ENCODE measurements around the gene ASCC3. TPM values are rescaled to one million over a fixed set of nuclear protein-coding genes. Genes with fewer than 3 reads are reported as not detected.

The ASCC3 gene
- total and polyA plus RNA-seq, 2 donors (not counting 3 experiments of a cell fraction or from before 2014, with no cell fraction given): 15.7 to 57.2 TPM

DNA sequence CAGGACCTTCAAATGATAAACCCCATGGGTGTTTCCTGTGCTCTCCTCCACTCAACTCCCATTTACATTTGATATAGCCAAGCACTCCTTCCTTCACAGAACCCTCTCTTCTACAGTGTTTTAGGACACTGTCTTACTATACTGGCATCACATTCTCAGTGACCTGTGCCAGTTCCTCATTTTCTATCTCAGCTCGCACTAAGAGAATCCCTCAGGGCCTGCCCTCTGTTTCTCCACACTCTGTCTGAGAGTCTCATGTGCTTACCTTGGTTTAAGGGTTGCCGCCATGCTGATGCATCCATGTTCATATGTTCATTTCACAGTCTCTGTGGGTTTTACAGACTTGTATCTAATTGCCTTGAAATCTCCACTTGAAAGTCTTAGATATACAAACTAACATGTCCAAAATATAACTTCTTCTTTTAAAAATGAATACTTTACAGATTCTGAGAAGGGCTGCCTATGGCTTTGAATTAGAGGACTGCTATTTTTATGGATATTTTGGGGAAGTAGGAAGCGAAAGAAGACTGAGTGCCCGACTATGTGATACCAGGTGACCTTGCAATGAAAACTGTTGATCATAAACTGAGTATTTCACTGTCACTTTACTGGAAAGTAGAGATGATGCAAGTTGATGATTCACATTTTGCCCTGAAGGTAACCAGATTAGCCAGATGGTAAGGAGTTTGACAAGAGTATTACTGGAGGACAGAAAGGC lies 263.3 kb downstream of the ASCC3 start:
- dilution Hi-C loops (cut with MboI; ENCODE audit: extremely low pct_ligation_motif_present, low sequenced_read_pairs) (no loop called here), intact Hi-C loops (cut with micrococcal nuclease) (no loop called here)
- Histone ChIP-seq H2AFZ (ENCODE audit: low read depth, low read length) (no peak overlapping the region), H3K4me2 (ENCODE audit: insufficient read depth, low read length) (no peak overlapping the region), H3K4me1 (ENCODE audit: control insufficient read depth, extremely low read depth, insufficient read depth, low read length) (peaks cover 4% of the 10 kb centered on the region), H3K27ac (ENCODE audit: insufficient read depth, low read depth, low read length) (no peak overlapping the region), H4K20me1 (replicated peaks; ENCODE audit: control insufficient read depth, extremely low read depth, insufficient read depth, low read length) (no peaks in the 10 kb centered on the region), H3K36me3 (ENCODE audit: control insufficient read depth in 2 of 2, extremely low read depth in 1 of 2, insufficient read depth in 2 of 2, low read length in 2 of 2) (no peaks in the 10 kb centered on the region), H3K9me1 (replicated peaks; ENCODE audit: control insufficient read depth, extremely low read depth, insufficient read depth, low read length) (no peaks in the 10 kb centered on the region), H3K27me3 (ENCODE audit: control insufficient read depth in 2 of 2, insufficient read depth in 2 of 2, low read length in 2 of 2) (no peaks in the 10 kb centered on the region), H3K79me2 (ENCODE audit: control insufficient read depth, insufficient read depth, low read length) (no peaks in the 10 kb centered on the region), H3K9ac (replicated peaks; ENCODE audit: extremely low read depth, insufficient read depth, low read length) (no peak overlapping the region), H3K4me3 (replicated peaks in 1 of 3; ENCODE audit: insufficient read depth in 1 of 3, low read depth in 1 of 3, low read length in 3 of 3) (no peak overlapping the region), H3K9me3 (replicated peaks; ENCODE audit: control insufficient read depth, insufficient read depth, low read length) (no peaks in the 10 kb centered on the region)
- CTCF ChIA-PET: no interaction called here
- TF ChIP-seq POLR2AphosphoS5 (IDR thresholded peaks at IDR 0.05; ENCODE audit: insufficient read depth, low read depth, low read length) (no peak), JUN (IDR thresholded peaks at IDR 0.05; ENCODE audit: borderline replicate concordance, insufficient read depth, insufficient read length, low read depth) (no peak), GATA2 (IDR thresholded peaks at IDR 0.05; ENCODE audit: insufficient read depth, insufficient read length, low read depth, low read length) (no peak), POLR2A (IDR thresholded peaks at IDR 0.05; ENCODE audit: low read depth, low read length) (no peak), FOS (IDR thresholded peaks at IDR 0.05; ENCODE audit: borderline replicate concordance, insufficient read depth, low read length) (no peak), EZH2 (IDR thresholded peaks at IDR 0.05; ENCODE audit: borderline replicate concordance, low read depth, low read length, severe bottlenecking) (no peak), MYC (IDR thresholded peaks at IDR 0.05; ENCODE audit: low read depth, low read length) (no peak)
- TF ChIP-seq, protein P1, sequence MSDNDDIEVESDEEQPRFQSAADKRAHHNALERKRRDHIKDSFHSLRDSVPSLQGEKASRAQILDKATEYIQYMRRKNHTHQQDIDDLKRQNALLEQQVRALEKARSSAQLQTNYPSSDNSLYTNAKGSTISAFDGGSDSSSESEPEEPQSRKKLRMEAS (IDR thresholded peaks at IDR 0.05; ENCODE audit: insufficient read depth, insufficient read length): no peak
- TF ChIP-seq, protein P2, sequence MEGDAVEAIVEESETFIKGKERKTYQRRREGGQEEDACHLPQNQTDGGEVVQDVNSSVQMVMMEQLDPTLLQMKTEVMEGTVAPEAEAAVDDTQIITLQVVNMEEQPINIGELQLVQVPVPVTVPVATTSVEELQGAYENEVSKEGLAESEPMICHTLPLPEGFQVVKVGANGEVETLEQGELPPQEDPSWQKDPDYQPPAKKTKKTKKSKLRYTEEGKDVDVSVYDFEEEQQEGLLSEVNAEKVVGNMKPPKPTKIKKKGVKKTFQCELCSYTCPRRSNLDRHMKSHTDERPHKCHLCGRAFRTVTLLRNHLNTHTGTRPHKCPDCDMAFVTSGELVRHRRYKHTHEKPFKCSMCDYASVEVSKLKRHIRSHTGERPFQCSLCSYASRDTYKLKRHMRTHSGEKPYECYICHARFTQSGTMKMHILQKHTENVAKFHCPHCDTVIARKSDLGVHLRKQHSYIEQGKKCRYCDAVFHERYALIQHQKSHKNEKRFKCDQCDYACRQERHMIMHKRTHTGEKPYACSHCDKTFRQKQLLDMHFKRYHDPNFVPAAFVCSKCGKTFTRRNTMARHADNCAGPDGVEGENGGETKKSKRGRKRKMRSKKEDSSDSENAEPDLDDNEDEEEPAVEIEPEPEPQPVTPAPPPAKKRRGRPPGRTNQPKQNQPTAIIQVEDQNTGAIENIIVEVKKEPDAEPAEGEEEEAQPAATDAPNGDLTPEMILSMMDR (IDR thresholded peaks at IDR 0.05; ENCODE audit: extremely low read depth in 1 of 2, insufficient read depth in 1 of 2, low read depth in 1 of 2, low read length in 2 of 2): no peak
- FAIRE-seq: no peak
- no TSS peak for BruUV-seq (replicated peaks)
- POLR2A ChIA-PET: no interaction called here
- no peak for DNase-seq (ENCODE audit: low read depth, low spot score)
